ENCODE measurements around the gene C1QL1.

Gene C1QL1

GRCh38 chr17:44977065-44977464 is 9.0 kb upstream of the C1QL1 start:
- H3K27ac ChIP-seq (ENCODE audit: low read length) = no peak overlapping the region

DNA sequence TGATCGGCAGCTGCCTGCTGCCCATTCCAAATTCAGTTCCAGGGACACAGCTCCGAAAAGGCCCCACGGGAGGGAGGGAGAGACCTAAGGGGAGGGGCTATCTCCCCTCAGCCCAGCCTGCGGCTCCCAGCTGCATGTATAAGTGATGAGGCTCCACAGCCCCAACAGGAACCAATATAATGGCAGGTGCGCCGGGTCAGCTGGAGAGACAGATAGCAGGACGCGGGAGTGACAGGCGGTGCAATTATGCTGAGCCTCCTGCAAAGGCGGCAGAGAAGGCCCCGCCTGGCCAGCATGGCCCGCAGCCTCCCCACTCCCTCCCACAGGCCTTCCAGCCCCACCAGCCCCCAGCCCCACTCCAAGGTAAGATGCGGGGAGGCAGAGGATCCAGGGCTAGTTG is 8.1 kb upstream of the C1QL1 start:
- Histone ChIP-seq H3K9ac (ENCODE audit: low read length) (no peak overlapping the region), H3K27me3 (ENCODE audit: low read depth, low read length) (peaks cover 35% of the 10 kb centered on the region), H3K27ac (ENCODE audit: low read length) (no peak overlapping the region), H3K4me3 (ENCODE audit: low read length) (no peak overlapping the region), H2AFZ (ENCODE audit: low read depth, low read length) (no peak overlapping the region), H3K79me2 (ENCODE audit: low read length) (no peaks in the 10 kb centered on the region), H4K20me1 (ENCODE audit: insufficient read depth, low read length) (no peaks in the 10 kb centered on the region), H3K36me3 (replicated peaks; ENCODE audit: low read depth, low read length) (no peaks in the 10 kb centered on the region), H3K4me1 (ENCODE audit: low read length) (no peaks in the 10 kb centered on the region), H3K9me3 (ENCODE audit: insufficient read depth, low read length) (no peaks in the 10 kb centered on the region), H3K4me2 (ENCODE audit: low read length) (no peak overlapping the region)
- TF ChIP-seq EZH2phosphoT487 (IDR thresholded peaks at IDR 0.05; ENCODE audit: low read depth) (no peak), CTCF (IDR thresholded peaks at IDR 0.05; ENCODE audit: low read depth, low read length) (no peak)

More at GRCh38 chr17:44977065-44977464, 9.0 kb upstream of the C1QL1 start:
- H3K9me3 ChIP-seq (ENCODE audit: insufficient read depth, low read length) = no peaks in the 10 kb centered on the region
- H2AFZ ChIP-seq (ENCODE audit: low read depth, low read length) = no peak overlapping the region
- no peaks in the 10 kb centered on the region for H4K20me1 ChIP-seq (ENCODE audit: insufficient read depth, low read length)
- H3K4me2 ChIP-seq (ENCODE audit: low read length) = no peak overlapping the region
- H3K36me3 ChIP-seq (replicated peaks; ENCODE audit: low read depth, low read length) = no peaks in the 10 kb centered on the region
- peaks cover 43% of the 10 kb centered on the region for H3K27me3 ChIP-seq (ENCODE audit: low read depth, low read length)
- TF ChIP-seq CTCF (IDR thresholded peaks at IDR 0.05; ENCODE audit: low read depth, low read length) = peak; percentile 11; the same call in 1 of the 2 replicates
- TF ChIP-seq EZH2phosphoT487 (IDR thresholded peaks at IDR 0.05; ENCODE audit: low read depth) = no peak
- no peaks in the 10 kb centered on the region for H3K79me2 ChIP-seq (ENCODE audit: low read length)
- H3K4me1 ChIP-seq (ENCODE audit: low read length) = no peaks in the 10 kb centered on the region
- no peak overlapping the region for H3K9ac ChIP-seq (ENCODE audit: low read length)
- H3K4me3 ChIP-seq (ENCODE audit: low read length) = no peak overlapping the region

DNA sequence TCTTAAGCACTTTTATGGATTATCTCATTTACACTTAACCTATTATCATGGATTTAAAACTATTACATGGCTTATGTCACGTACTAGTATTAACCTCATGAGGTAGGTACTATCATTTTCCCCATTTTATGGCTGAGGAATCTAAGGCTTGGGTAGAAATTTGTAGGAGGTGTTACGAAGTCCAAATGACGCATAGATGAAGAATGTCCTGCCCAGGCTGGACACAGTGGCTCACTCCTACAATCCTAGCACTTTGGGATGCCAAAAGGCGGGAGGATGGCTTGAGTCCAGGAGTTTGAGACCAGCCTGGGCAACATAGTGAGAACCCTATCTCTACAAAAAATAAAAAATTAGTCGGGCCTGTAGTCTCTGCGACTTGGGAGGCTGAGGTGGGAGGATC is 4.8 kb upstream of the C1QL1 start:
- Histone ChIP-seq H3K36me3 (replicated peaks; ENCODE audit: low read depth, low read length) (no peaks in the 10 kb centered on the region), H2AFZ (ENCODE audit: low read depth, low read length) (no peak overlapping the region), H3K4me1 (ENCODE audit: low read length) (no peaks in the 10 kb centered on the region), H4K20me1 (ENCODE audit: insufficient read depth, low read length) (no peaks in the 10 kb centered on the region), H3K9me3 (ENCODE audit: insufficient read depth, low read length) (no peaks in the 10 kb centered on the region), H3K79me2 (ENCODE audit: low read length) (no peaks in the 10 kb centered on the region), H3K9ac (ENCODE audit: low read length) (no peak overlapping the region), H3K27me3 (ENCODE audit: low read depth, low read length) (peaks cover 18% of the 10 kb centered on the region), H3K4me3 (ENCODE audit: low read length) (no peak overlapping the region), H3K4me2 (ENCODE audit: low read length) (no peak overlapping the region), H3K27ac (ENCODE audit: low read length) (no peak overlapping the region)
- TF ChIP-seq EZH2phosphoT487 (IDR thresholded peaks at IDR 0.05; ENCODE audit: low read depth) = no peak
- TF ChIP-seq CTCF (IDR thresholded peaks at IDR 0.05; ENCODE audit: low read depth, low read length) = no peak

DNA sequence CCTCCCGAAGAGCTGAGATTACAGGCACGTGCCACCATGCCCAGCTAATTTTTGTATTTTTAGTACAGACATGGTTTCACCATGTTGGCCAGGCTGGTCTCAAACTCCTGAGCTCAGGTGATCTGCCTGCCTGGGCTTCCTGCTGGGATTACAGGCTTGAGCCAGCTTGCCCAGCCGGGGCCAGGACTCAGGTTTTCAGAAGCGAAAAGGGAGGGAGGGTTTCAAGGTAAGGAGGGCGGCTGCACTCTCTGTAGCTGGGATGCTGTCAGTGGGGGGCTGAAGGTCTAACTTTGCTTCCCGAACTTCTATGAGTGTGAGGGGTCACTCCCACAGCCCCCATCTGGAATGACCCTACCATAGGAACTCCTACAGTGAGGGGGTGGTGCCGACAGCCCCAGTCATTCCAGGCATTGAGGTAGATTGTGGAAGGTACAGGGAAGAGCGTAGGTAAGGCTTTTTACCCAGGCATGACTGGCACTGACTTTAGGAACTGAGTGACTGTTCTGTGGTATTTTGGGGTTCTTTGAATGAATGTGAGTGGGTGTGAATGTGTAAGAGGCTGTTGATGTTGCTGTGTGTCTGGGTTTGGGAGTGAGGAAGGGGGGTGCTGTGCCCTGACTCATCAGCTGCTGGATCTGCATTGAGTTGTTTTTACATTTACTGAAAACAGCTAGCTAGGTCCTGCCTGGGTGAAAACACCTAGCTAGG is 3.8 kb upstream of the C1QL1 start:
- Histone ChIP-seq H3K79me2 (ENCODE audit: low read length) (no peaks in the 10 kb centered on the region), H3K4me2 (ENCODE audit: low read length) (no peak overlapping the region), H3K9ac (ENCODE audit: low read length) (no peak overlapping the region), H4K20me1 (ENCODE audit: insufficient read depth, low read length) (no peaks in the 10 kb centered on the region), H3K27me3 (ENCODE audit: low read depth, low read length) (peaks cover 16% of the 10 kb centered on the region), H2AFZ (ENCODE audit: low read depth, low read length) (no peak overlapping the region), H3K4me3 (ENCODE audit: low read length) (no peak overlapping the region), H3K9me3 (ENCODE audit: insufficient read depth, low read length) (no peaks in the 10 kb centered on the region), H3K4me1 (ENCODE audit: low read length) (no peaks in the 10 kb centered on the region), H3K36me3 (replicated peaks; ENCODE audit: low read depth, low read length) (no peaks in the 10 kb centered on the region), H3K27ac (ENCODE audit: low read length) (no peak overlapping the region)
- TF ChIP-seq CTCF (IDR thresholded peaks at IDR 0.05; ENCODE audit: low read depth, low read length) (no peak), EZH2phosphoT487 (IDR thresholded peaks at IDR 0.05; ENCODE audit: low read depth) (no peak)
